WTC11 (cell line): ENCODE results near the gene NUP85. TPM values are rescaled to one million over a fixed set of nuclear protein-coding genes. Genes with fewer than 3 reads are reported as not detected.

Source experiments
- ATAC-seq: fragments of 200-7000 bp; cut with Tn5 transposase; 2 replicates; pipeline ENCODE4 v1.10.0; 2021; ENCODE audit warnings: mild to moderate bottlenecking, moderate library complexity
- CTCF ChIA-PET: fragments of 300-600 bp; sonication (Branson Sonifier 250); formaldehyde crosslinking; loops from one replicate; lab custom pipeline; 2021; ENCODE audit warnings: antibody characterized with exemption; lab: Charles Lee
- POLR2A ChIA-PET: fragments of 350-600 bp; sonication (Branson Sonifier 250); formaldehyde crosslinking; loops from one replicate; lab custom pipeline; 2021; ENCODE audit warnings: antibody characterized with exemption; lab: Charles Lee
- DNase-seq: peaks from one replicate; pipeline ENCODE4 v3.0.0; 2021; ENCODE audit warnings: low spot score
- H3K27ac Mint-ChIP-seq: 2 replicates; pipeline ENCODE4 v1.8.0; 2021; ENCODE audit warnings: mixed read lengths
- H3K27me3 Mint-ChIP-seq: 2 replicates; pipeline ENCODE4 v1.8.0; 2021; ENCODE audit warnings: low read depth, mild to moderate bottlenecking, moderate library complexity, mixed read lengths
- H3K36me3 Mint-ChIP-seq: 2 replicates; pipeline ENCODE4 v1.8.0; 2021; ENCODE audit warnings: mixed read lengths
- H3K4me1 Mint-ChIP-seq: 2 replicates; pipeline ENCODE4 v1.8.0; 2022; ENCODE audit warnings: mixed read lengths
- H3K4me3 Mint-ChIP-seq: 2 replicates; pipeline ENCODE4 v1.8.0; 2021; ENCODE audit warnings: mild to moderate bottlenecking, moderate library complexity, mixed read lengths
- H3K9me3 Mint-ChIP-seq: 2 replicates; pipeline ENCODE4 v1.8.0; 2021; ENCODE audit warnings: mixed read lengths
- CBFB ChIP-seq: sonication (generic); formaldehyde crosslinking; IDR thresholded peaks from 2 replicates; pipeline ENCODE4 v1.8.1; 2022; ENCODE audit warnings: mild to moderate bottlenecking, low read depth, missing genetic modification reagents
- FOXJ3 ChIP-seq: sonication (generic); formaldehyde crosslinking; IDR thresholded peaks from 2 replicates; pipeline ENCODE4 v1.9.0; 2021; ENCODE audit warnings: missing genetic modification reagents, mild to moderate bottlenecking, borderline replicate concordance
- FOXK1 ChIP-seq: sonication (generic); formaldehyde crosslinking; IDR thresholded peaks from 2 replicates; pipeline ENCODE4 v1.8.0; 2022; ENCODE audit warnings: mild to moderate bottlenecking, moderate library complexity, missing genetic modification reagents
- GTF2I ChIP-seq: fragments of 250-450 bp; sonication (Bioruptor Pico); conservative IDR thresholded peaks from 2 replicates; pipeline ENCODE4 v1.4.0; 2021; ENCODE audit warnings: mild to moderate bottlenecking
- HMGA2 ChIP-seq: fragments of 250-450 bp; sonication (Bioruptor Pico); IDR thresholded peaks from 2 replicates; pipeline ENCODE4 v1.4.0; 2021; ENCODE audit warnings: mild to moderate bottlenecking, moderate library complexity
- IRF1 ChIP-seq: sonication (generic); formaldehyde crosslinking; IDR thresholded peaks from 2 replicates; pipeline ENCODE4 v1.8.0; 2023; ENCODE audit warnings: missing genetic modification reagents
- JUN ChIP-seq: sonication (generic); formaldehyde crosslinking; IDR thresholded peaks from 2 replicates; pipeline ENCODE4 v1.8.0; 2023; ENCODE audit warnings: mild to moderate bottlenecking, missing genetic modification reagents
- MYBL2 ChIP-seq: sonication (generic); formaldehyde crosslinking; IDR thresholded peaks from 2 replicates; pipeline ENCODE4 v1.8.1; 2023; ENCODE audit warnings: mild to moderate bottlenecking, moderate library complexity, missing genetic modification reagents
- RELA ChIP-seq: sonication (generic); formaldehyde crosslinking; IDR thresholded peaks from 2 replicates; pipeline ENCODE4 v1.8.1; 2022; ENCODE audit warnings: missing genetic modification reagents, mild to moderate bottlenecking, borderline replicate concordance
- RORB ChIP-seq: fragments of 250-450 bp; sonication (Bioruptor Pico); IDR thresholded peaks from 2 replicates; pipeline ENCODE4 v1.9.0; 2021; ENCODE audit warnings: mild to moderate bottlenecking
- SMAD3 ChIP-seq: sonication (generic); formaldehyde crosslinking; IDR thresholded peaks from 2 replicates; pipeline ENCODE4 v1.8.0; 2022; ENCODE audit warnings: missing genetic modification reagents, mild to moderate bottlenecking, borderline replicate concordance
- SMAD4 ChIP-seq: sonication (generic); formaldehyde crosslinking; IDR thresholded peaks from 2 replicates; pipeline ENCODE4 v1.8.0; 2022; ENCODE audit warnings: mild to moderate bottlenecking, missing genetic modification reagents
- ZNF138 ChIP-seq: sonication (generic); formaldehyde crosslinking; conservative IDR thresholded peaks from 2 replicates; pipeline ENCODE4 v1.8.1; 2022; ENCODE audit warnings: mild to moderate bottlenecking, moderate library complexity, missing genetic modification reagents
- ZNF219 ChIP-seq: sonication (generic); formaldehyde crosslinking; IDR thresholded peaks from 2 replicates; pipeline ENCODE4 v1.8.0; 2023; ENCODE audit warnings: missing genetic modification reagents, mild to moderate bottlenecking, borderline replicate concordance
- ZNF263 ChIP-seq: sonication (generic); formaldehyde crosslinking; IDR thresholded peaks from 2 replicates; pipeline ENCODE4 v1.8.1; 2022; ENCODE audit warnings: low read depth, mild to moderate bottlenecking, moderate library complexity, missing genetic modification reagents
- ZNF423 ChIP-seq: fragments of 250-450 bp; sonication (Bioruptor Pico); IDR thresholded peaks from 2 replicates; pipeline ENCODE4 v2.1.2; 2022; ENCODE audit warnings: mild to moderate bottlenecking, moderate library complexity
- ZNF671 ChIP-seq: fragments of 250-450 bp; sonication (Bioruptor Pico); IDR thresholded peaks from 2 replicates; pipeline ENCODE4 v1.8.0; 2021; ENCODE audit warnings: mild to moderate bottlenecking
- total RNA-seq: library from RNA; stranded (reverse); gene quantifications from 3 replicates; pipeline ENCODE4 v1.2.3, GENCODE V29; 2021
- TF ChIP-seq, protein P1 (sequence below): fragments of 250-450 bp; sonication (Bioruptor Pico); IDR thresholded peaks from 2 replicates; pipeline ENCODE4 v2.1.2; 2022; ENCODE audit warnings: mild to moderate bottlenecking, moderate library complexity
- TF ChIP-seq, protein P2 (sequence below): sonication (generic); formaldehyde crosslinking; IDR thresholded peaks from 2 replicates; pipeline ENCODE4 v1.8.0; 2022; ENCODE audit warnings: mild to moderate bottlenecking, missing genetic modification reagents
- TF ChIP-seq, protein P3 (sequence below): sonication (generic); formaldehyde crosslinking; IDR thresholded peaks from 2 replicates; pipeline ENCODE4 v1.8.1; 2022; ENCODE audit warnings: missing genetic modification reagents, borderline replicate concordance
- TF ChIP-seq, protein P4 (sequence below): sonication (generic); formaldehyde crosslinking; IDR thresholded peaks from 2 replicates; pipeline ENCODE4 v1.8.1; 2023; ENCODE audit warnings: mild to moderate bottlenecking, moderate library complexity, missing genetic modification reagents
- TF ChIP-seq, protein P5 (sequence below): sonication (generic); formaldehyde crosslinking; conservative IDR thresholded peaks from 2 replicates; pipeline ENCODE4 v1.8.1; 2022; ENCODE audit warnings: mild to moderate bottlenecking, missing genetic modification reagents

NUP85 gene
- total RNA-seq, 1 experiment from 2014 or later, result 109 TPM

- ChIA-PET POLR2A (no interaction called here), CTCF (interaction anchor here (6.4 kb wide), 1 partner anchor 12 kb away, joined by 62 read pairs; no protein-coding TSS in a partner anchor)
- ATAC-seq (no peak), DNase-seq (no peak)
- H3K4me1 Mint-ChIP-seq, result no peaks in the 10 kb centered on the region
- H3K36me3 Mint-ChIP-seq, result peaks cover 70% of the 10 kb centered on the region
- no peak overlapping the region for H3K27ac Mint-ChIP-seq
- no peak for TF ChIP-seq GTF2I (CRISPR knock-in tag)
- TF ChIP-seq, protein P1, sequence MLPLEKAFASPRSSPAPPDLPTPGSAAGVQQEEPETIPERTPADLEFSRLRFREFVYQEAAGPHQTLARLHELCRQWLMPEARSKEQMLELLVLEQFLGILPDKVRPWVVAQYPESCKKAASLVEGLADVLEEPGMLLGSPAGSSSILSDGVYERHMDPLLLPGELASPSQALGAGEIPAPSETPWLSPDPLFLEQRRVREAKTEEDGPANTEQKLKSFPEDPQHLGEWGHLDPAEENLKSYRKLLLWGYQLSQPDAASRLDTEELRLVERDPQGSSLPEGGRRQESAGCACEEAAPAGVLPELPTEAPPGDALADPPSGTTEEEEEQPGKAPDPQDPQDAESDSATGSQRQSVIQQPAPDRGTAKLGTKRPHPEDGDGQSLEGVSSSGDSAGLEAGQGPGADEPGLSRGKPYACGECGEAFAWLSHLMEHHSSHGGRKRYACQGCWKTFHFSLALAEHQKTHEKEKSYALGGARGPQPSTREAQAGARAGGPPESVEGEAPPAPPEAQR (CRISPR knock-in tag), result no peak
- TF ChIP-seq SMAD3, result no peak
- TF ChIP-seq ZNF138 (CRISPR knock-in tag), result no peak
- TF ChIP-seq ZNF263, result no peak
- TF ChIP-seq, protein P2, sequence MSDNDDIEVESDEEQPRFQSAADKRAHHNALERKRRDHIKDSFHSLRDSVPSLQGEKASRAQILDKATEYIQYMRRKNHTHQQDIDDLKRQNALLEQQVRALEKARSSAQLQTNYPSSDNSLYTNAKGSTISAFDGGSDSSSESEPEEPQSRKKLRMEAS (CRISPR knock-in tag), result no peak
- TF ChIP-seq ZNF423 (CRISPR knock-in tag), result no peak
- H3K27me3 Mint-ChIP-seq, result no peaks in the 10 kb centered on the region; the same call in 1 of the 2 replicates
- H3K4me3 Mint-ChIP-seq, result no peak overlapping the region
- no peaks in the 10 kb centered on the region for H3K9me3 Mint-ChIP-seq
Measured at GRCh38 chr17:75228305-75228704, 22.8 kb downstream of the NUP85 start.

DNA sequence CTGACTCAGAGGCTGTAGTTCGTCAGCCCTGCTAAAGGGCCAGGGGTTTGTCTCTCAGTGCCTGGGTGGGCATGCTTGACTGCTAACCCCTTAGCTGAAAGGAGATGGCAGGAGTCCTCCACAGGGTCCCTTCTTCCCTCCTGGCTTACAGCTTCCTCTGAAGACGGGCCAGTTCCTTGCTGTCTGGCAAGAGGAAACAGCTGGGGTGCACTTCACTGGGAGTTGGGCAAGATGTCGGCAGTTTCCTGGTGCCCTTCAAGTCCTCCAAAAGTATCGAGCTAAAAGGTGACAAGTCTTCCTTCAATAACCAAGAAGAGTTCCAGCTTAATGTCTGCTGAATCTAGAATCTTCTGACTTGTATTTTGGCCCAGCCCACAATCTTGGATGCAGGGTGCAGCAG lies 23.4 kb downstream of the NUP85 start:
- H3K9me3 Mint-ChIP-seq, result no peaks in the 10 kb centered on the region
- ChIA-PET POLR2A (no interaction called here), CTCF (interaction anchor here (1.0 to 6.4 kb wide), 2 partner anchors 11 to 42 kb away, joined by 3 to 62 read pairs; partner anchors contain the start of gene MIF4GD)
- TF ChIP-seq FOXJ3 (CRISPR knock-in tag), result no peak
- no peak for TF ChIP-seq HMGA2 (CRISPR knock-in tag)
- no peak for TF ChIP-seq ZNF671 (CRISPR knock-in tag)
- TF ChIP-seq, protein P3, sequence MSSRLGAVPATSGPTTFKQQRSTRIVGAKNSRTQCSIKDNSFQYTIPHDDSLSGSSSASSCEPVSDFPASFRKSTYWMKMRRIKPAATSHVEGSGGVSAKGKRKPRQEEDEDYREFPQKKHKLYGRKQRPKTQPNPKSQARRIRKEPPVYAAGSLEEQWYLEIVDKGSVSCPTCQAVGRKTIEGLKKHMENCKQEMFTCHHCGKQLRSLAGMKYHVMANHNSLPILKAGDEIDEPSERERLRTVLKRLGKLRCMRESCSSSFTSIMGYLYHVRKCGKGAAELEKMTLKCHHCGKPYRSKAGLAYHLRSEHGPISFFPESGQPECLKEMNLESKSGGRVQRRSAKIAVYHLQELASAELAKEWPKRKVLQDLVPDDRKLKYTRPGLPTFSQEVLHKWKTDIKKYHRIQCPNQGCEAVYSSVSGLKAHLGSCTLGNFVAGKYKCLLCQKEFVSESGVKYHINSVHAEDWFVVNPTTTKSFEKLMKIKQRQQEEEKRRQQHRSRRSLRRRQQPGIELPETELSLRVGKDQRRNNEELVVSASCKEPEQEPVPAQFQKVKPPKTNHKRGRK, result no peak
- no peak for TF ChIP-seq SMAD4 (CRISPR knock-in tag)
- TF ChIP-seq, protein P4, sequence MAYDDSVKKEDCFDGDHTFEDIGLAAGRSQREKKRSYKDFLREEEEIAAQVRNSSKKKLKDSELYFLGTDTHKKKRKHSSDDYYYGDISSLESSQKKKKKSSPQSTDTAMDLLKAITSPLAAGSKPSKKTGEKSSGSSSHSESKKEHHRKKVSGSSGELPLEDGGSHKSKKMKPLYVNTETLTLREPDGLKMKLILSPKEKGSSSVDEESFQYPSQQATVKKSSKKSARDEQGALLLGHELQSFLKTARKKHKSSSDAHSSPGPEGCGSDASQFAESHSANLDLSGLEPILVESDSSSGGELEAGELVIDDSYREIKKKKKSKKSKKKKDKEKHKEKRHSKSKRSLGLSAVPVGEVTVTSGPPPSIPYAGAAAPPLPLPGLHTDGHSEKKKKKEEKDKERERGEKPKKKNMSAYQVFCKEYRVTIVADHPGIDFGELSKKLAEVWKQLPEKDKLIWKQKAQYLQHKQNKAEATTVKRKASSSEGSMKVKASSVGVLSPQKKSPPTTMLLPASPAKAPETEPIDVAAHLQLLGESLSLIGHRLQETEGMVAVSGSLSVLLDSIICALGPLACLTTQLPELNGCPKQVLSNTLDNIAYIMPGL (CRISPR knock-in tag), result no peak
- TF ChIP-seq MYBL2 (CRISPR knock-in tag), result no peak
- TF ChIP-seq RELA (CRISPR knock-in tag), result no peak
- TF ChIP-seq ZNF219 (CRISPR knock-in tag), result no peak
- TF ChIP-seq CBFB (CRISPR knock-in tag), result no peak
- no peak for TF ChIP-seq IRF1 (CRISPR knock-in tag)
- H3K27ac Mint-ChIP-seq, result no peak overlapping the region
- no peaks in the 10 kb centered on the region for H3K4me1 Mint-ChIP-seq
- H3K4me3 Mint-ChIP-seq, result no peak overlapping the region
- H3K27me3 Mint-ChIP-seq, result no peaks in the 10 kb centered on the region; the same call in 1 of the 2 replicates
- ATAC-seq, result no peak
- peaks cover 69% of the 10 kb centered on the region for H3K36me3 Mint-ChIP-seq
- no peak for DNase-seq

- H3K4me3 Mint-ChIP-seq, result no peak overlapping the region
- POLR2A ChIA-PET, result no interaction called here
- H3K4me1 Mint-ChIP-seq, result no peaks in the 10 kb centered on the region
- H3K27ac Mint-ChIP-seq, result no peak overlapping the region
- H3K36me3 Mint-ChIP-seq, result peaks cover 70% of the 10 kb centered on the region
- ATAC-seq (no peak), DNase-seq (no peak)
- H3K9me3 Mint-ChIP-seq, result no peaks in the 10 kb centered on the region
- H3K27me3 Mint-ChIP-seq, result no peaks in the 10 kb centered on the region
- CTCF ChIA-PET, result interaction anchor here (0.7 to 6.4 kb wide), 4 partner anchors 9 to 100 kb away, joined by 3 to 62 read pairs (median 4); partner anchors contain the start of genes MIF4GD and NT5C
- TF ChIP-seq RORB (CRISPR knock-in tag), result no peak
- no peak for TF ChIP-seq JUN (CRISPR knock-in tag)
- TF ChIP-seq, protein P5, sequence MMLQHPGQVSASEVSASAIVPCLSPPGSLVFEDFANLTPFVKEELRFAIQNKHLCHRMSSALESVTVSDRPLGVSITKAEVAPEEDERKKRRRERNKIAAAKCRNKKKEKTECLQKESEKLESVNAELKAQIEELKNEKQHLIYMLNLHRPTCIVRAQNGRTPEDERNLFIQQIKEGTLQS (CRISPR knock-in tag), result no peak
- TF ChIP-seq FOXK1 (CRISPR knock-in tag), result no peak
- TF ChIP-seq, protein P3, result no peak
- TF ChIP-seq, protein P2 (CRISPR knock-in tag), result no peak
Measured at GRCh38 chr17:75231071-75231470, 25.6 kb downstream of the NUP85 start.
